CD14-positive monocyte (primary cell): ENCODE measurements around the gene AKR1C1. TPM values are rescaled to one million over a fixed set of nuclear protein-coding genes. Genes with fewer than 3 reads are reported as not detected.
"Not testable (repeated sequence)": the region's sequence is repeated elsewhere in the genome, so short reads cannot be mapped to it uniquely, and the experiment has no call there.

ENCODE experiments used
- DNase-seq, 3 donors: peaks; one replicate each; pipeline ENCODE4 v3.0.0-alpha.2; 2011 to 2022
- H2AFZ ChIP-seq: 2 replicates; pipeline ENCODE4 v1.6.0; 2012; ENCODE audit warnings: mild to moderate bottlenecking, low read depth, low read length, inconsistent platforms; ENCODE audit not compliant: insufficient read depth, poor library complexity, severe bottlenecking
- H3K27ac ChIP-seq, 2 donors: 1 replicate in 1 of 2; 2 replicates in 1 of 2; pipeline ENCODE4 v1.5.1; 2012 to 2013; ENCODE audit warnings: low read length in 2 of 2, control low read depth in 1 of 2, inconsistent platforms in 1 of 2, low read depth in 1 of 2, mild to moderate bottlenecking in 1 of 2
- H3K27me3 ChIP-seq, 2 donors: one replicate each; pipeline versions ENCODE4 v1.6.0 to v1.6.1; 2011 to 2013; ENCODE audit warnings: low read length in 2 of 2; ENCODE audit not compliant: control insufficient read depth in 2 of 2, insufficient read depth in 2 of 2
- H3K36me3 ChIP-seq, 2 donors: replicated peaks in 1 of 2; 1 replicate in 1 of 2; 2 replicates in 1 of 2; pipeline versions ENCODE4 v1.5.1 to v1.6.1; 2012 to 2013; ENCODE audit warnings: low read length in 2 of 2, control low read depth in 1 of 2, inconsistent platforms in 1 of 2, mild to moderate bottlenecking in 1 of 2; ENCODE audit not compliant: insufficient read depth in 2 of 2, control insufficient read depth in 1 of 2
- H3K4me1 ChIP-seq, 2 donors: 1 replicate in 1 of 2; 2 replicates in 1 of 2; pipeline versions ENCODE4 v1.5.1 to v1.6.1; 2012 to 2013; ENCODE audit warnings: low read length in 2 of 2, control low read depth in 1 of 2, inconsistent platforms in 1 of 2, mild to moderate bottlenecking in 1 of 2, moderate library complexity in 1 of 2; ENCODE audit not compliant: insufficient read depth in 2 of 2, control insufficient read depth in 1 of 2
- H3K4me2 ChIP-seq: replicated peaks from 2 replicates; pipeline ENCODE3; 2012; ENCODE audit warnings: low read length, moderate library complexity, mild to moderate bottlenecking; ENCODE audit not compliant: poor library complexity, severe bottlenecking; ENCODE audit errors: extremely low read depth
- H3K4me3 ChIP-seq, 3 experiments: fragments of 200-600 bp in 1 of 3; sonication (generic) in 1 of 3; replicated peaks in 1 of 3; 1 replicate in 2 of 3; 2 replicates in 1 of 3; pipeline ENCODE4 v1.5.1; 2011 to 2013; ENCODE audit warnings: low read length in 3 of 3, mild to moderate bottlenecking in 3 of 3, control low read depth in 2 of 3, low read depth in 2 of 3, inconsistent platforms in 1 of 3, moderate library complexity in 1 of 3
- H3K79me2 ChIP-seq: 2 replicates; pipeline ENCODE4 v1.6.0; 2012; ENCODE audit warnings: mild to moderate bottlenecking, control low read depth, inconsistent platforms, low read length, moderate library complexity; ENCODE audit not compliant: insufficient read depth
- H3K9ac ChIP-seq: 2 replicates; pipeline ENCODE4 v1.6.0; 2017; ENCODE audit warnings: low read length, mild to moderate bottlenecking; ENCODE audit not compliant: insufficient read depth, poor library complexity, severe bottlenecking
- H3K9me3 ChIP-seq, 2 donors: replicated peaks in 1 of 2; 1 replicate in 1 of 2; 2 replicates in 1 of 2; pipeline versions ENCODE4 v1.5.1 to v1.6.1; 2012 to 2013; ENCODE audit warnings: low read length in 2 of 2, control low read depth in 1 of 2; ENCODE audit not compliant: control insufficient read depth in 1 of 2, insufficient read depth in 1 of 2
- H4K20me1 ChIP-seq: 2 replicates; pipeline ENCODE4 v1.6.0; 2012; ENCODE audit warnings: mild to moderate bottlenecking, low read length, control low read depth, moderate library complexity; ENCODE audit not compliant: insufficient read depth
- H3K27ac Mint-ChIP-seq, 7 donors: one replicate each; pipeline ENCODE4 v1.8.0; 2020; ENCODE audit warnings: mild to moderate bottlenecking in 7 of 7, mixed read lengths in 7 of 7, moderate library complexity in 6 of 7, inconsistent platforms in 2 of 7
- H3K27me3 Mint-ChIP-seq, 3 donors: one replicate each; pipeline ENCODE4 v1.8.0; 2021 to 2022; ENCODE audit warnings: low read depth in 3 of 3, mild to moderate bottlenecking in 3 of 3, mixed read lengths in 3 of 3, moderate library complexity in 3 of 3, inconsistent platforms in 1 of 3
- H3K36me3 Mint-ChIP-seq, 2 donors: one replicate each; pipeline ENCODE4 v1.8.0; 2020; ENCODE audit warnings: mixed read lengths in 2 of 2, inconsistent platforms in 1 of 2, mild to moderate bottlenecking in 1 of 2
- H3K4me1 Mint-ChIP-seq: one replicate; pipeline ENCODE4 v1.8.0; 2020; ENCODE audit warnings: mild to moderate bottlenecking, mixed read lengths
- H3K4me3 Mint-ChIP-seq, 2 donors: one replicate each; pipeline ENCODE4 v1.8.0; 2020; ENCODE audit warnings: mild to moderate bottlenecking in 2 of 2, mixed read lengths in 2 of 2, moderate library complexity in 1 of 2
- H3K9me3 Mint-ChIP-seq, 7 donors: one replicate each; pipeline ENCODE4 v1.8.0; 2020 to 2022; ENCODE audit warnings: mixed read lengths in 7 of 7, mild to moderate bottlenecking in 6 of 7, moderate library complexity in 6 of 7, inconsistent platforms in 2 of 7
- CTCF ChIP-seq: fragments of 200-600 bp; IDR thresholded peaks from one replicate; pipeline ENCODE4 v1.8.0; 2022; ENCODE audit warnings: antibody characterized with exemption, mild to moderate bottlenecking
- WGBS: methylation state at CpG from one replicate; pipeline ENCODE4 v1.1.5; 2013; ENCODE audit warnings: missing lambda C conversion rate; ENCODE audit not compliant: insufficient coverage; 5-methylcytosine and 5-hydroxymethylcytosine counted together
- intact Hi-C, 2 donors: fragments of 100-400 bp; cut with micrococcal nuclease; formaldehyde crosslinking; loops; one replicate each; pipeline versions ENCODE4 v1.15.0 to v1.15.1; 2023
- polyA plus RNA-seq, 3 donors: library from polyadenylated mRNA; depleted of rRNA in 1 of 3; unstranded in 2 of 3; stranded (reverse) in 1 of 3; fragments of 300-500 nt in 2 of 3; fragments of >200 nt in 1 of 3; fragmentation: Illumina TruSeq in 2 of 3; gene quantifications; 1 replicate in 2 of 3; 2 replicates in 1 of 3; pipeline ENCODE4 v1.2.3, GENCODE V29; 2012 to 2021

Gene AKR1C1
- polyA plus RNA-seq, 3 donors = 0.07 to 0.85 TPM; not detected in 1

DNA sequence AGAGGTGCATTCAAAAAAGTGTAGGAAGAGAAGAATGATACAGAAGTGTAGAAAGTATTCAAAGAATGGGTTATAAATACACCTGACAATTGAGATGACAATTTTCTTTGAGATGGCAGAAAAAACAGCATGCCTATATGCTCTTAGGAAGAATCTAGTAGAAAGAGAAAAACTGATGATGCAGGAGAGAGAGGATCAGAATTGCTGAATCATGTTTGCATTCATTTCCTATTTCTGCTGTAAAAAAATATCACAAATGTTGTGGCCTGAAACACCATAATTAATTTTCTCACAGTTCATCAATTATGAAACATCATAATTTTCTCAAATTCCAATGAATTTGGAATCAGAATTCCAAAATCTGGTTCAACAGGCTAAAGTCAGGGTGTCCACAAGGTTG, 9.8 kb upstream of the AKR1C1 start:
- no peaks in the 10 kb centered on the region for H3K9me3 Mint-ChIP-seq
- Histone ChIP-seq H3K9ac (no peak overlapping the region), H4K20me1 (no peaks in the 10 kb centered on the region), H3K36me3 (no peaks in the 10 kb centered on the region), H3K27me3 (no peaks in the 10 kb centered on the region), H3K27ac (no peak overlapping the region), H2AFZ (no peak overlapping the region), H3K9me3 (no peaks in the 10 kb centered on the region), H3K4me3 (no peak overlapping the region), H3K4me2 (no peak overlapping the region), H3K4me1 (no peaks in the 10 kb centered on the region), H3K79me2 (no peaks in the 10 kb centered on the region)
- no peak overlapping the region for H3K27ac Mint-ChIP-seq
- peaks cover 0 to 2% (median 0%) of the 10 kb centered on the region in 3 donors for H3K27me3 Mint-ChIP-seq
- H3K4me1 Mint-ChIP-seq = no peaks in the 10 kb centered on the region
- no peak for TF ChIP-seq CTCF
- intact Hi-C loops = no loop called here
- no peak for DNase-seq
- H3K4me3 Mint-ChIP-seq = no peak overlapping the region
- H3K36me3 Mint-ChIP-seq = no peaks in the 10 kb centered on the region

GRCh38 chr10:4956088-4956487, 7.1 kb upstream of the AKR1C1 start:
- H3K9me3 ChIP-seq, H3K79me2 ChIP-seq, H3K4me2 ChIP-seq, H3K27ac Mint-ChIP-seq, H3K36me3 ChIP-seq, DNase-seq, H3K27me3 ChIP-seq, H3K27ac ChIP-seq, H3K4me3 ChIP-seq, H2AFZ ChIP-seq, H3K27me3 Mint-ChIP-seq, H3K4me1 Mint-ChIP-seq, H3K4me1 ChIP-seq, H4K20me1 ChIP-seq, H3K36me3 Mint-ChIP-seq, H3K4me3 Mint-ChIP-seq, H3K9me3 Mint-ChIP-seq, H3K9ac ChIP-seq: not testable (repeated sequence)
- intact Hi-C loops = loop anchor here in 1 of 2 donors (5.0 kb wide), 1 partner anchor 51 kb away; no protein-coding TSS in a partner anchor
- no CpG with 5 or more reads among the region's 7 CpGs for WGBS

DNA sequence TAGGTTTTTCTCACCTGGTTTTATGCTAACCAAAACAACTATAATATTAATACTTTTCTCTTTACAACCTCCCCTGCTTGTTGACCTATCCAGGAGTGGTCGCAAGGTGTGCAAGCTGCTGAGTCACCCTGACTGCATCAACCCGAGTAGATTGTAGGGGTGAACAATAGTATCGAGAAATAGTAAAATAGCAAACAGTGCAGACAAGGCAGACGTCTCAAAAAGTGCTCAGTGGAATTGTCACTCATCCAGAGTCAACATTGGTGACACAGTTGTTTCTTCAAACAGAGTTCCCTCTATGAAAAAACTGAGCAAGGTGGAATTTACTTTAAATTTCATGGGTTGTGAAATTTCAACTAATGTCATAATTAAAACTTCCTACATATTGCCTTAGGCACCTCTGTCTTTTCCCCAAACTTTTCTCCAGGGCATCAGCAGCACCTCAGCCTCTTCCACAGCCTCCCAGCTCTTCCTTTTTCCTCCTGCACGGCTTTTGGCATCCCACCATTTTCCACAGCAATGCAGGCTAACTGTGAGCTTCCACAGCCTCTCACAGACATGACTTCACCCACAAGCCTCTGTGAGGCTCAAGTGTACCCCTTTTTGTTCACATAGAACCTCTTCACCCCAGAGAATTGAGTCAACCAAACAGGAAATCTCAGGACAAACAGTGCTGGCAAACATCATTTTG, 6.1 kb upstream of the AKR1C1 start:
- not testable (repeated sequence) for H3K4me1 ChIP-seq, H3K36me3 ChIP-seq, H3K36me3 Mint-ChIP-seq, H3K4me1 Mint-ChIP-seq, H3K4me2 ChIP-seq, H2AFZ ChIP-seq, H3K27me3 ChIP-seq, H3K4me3 Mint-ChIP-seq, H3K27me3 Mint-ChIP-seq, H3K9me3 ChIP-seq, H4K20me1 ChIP-seq, H3K9ac ChIP-seq, H3K27ac ChIP-seq, H3K4me3 ChIP-seq, H3K9me3 Mint-ChIP-seq, H3K79me2 ChIP-seq, H3K27ac Mint-ChIP-seq, DNase-seq
- intact Hi-C loops = loop anchor here in 1 of 2 donors (5.0 kb wide), 1 partner anchor 50 kb away; no protein-coding TSS in a partner anchor
- no CpG with 5 or more reads among the region's 5 CpGs for WGBS

DNA sequence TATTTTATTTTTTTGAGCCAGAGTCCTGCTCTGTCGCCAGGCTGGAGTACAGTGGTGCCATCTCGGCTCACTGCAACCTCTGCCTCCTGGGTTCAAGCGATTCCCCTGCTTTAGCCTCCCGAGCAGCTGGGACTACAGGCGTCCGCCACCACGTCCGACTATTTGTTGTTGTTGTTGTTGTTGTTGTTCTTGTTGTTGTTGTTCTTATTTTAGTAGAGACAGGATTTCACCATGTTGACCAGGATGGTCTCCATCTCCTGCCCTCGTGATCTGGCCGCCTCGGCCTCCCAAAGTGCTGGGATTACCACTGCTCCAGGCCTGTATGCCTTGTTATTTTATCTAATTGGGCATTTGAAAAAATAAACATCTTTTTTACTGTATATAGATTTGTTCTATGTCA, 1.7 kb upstream of the AKR1C1 start:
- H3K9ac ChIP-seq, H3K9me3 Mint-ChIP-seq, H3K36me3 Mint-ChIP-seq, H3K27ac Mint-ChIP-seq, H3K27me3 ChIP-seq, H3K27me3 Mint-ChIP-seq, H3K4me3 ChIP-seq, H3K4me3 Mint-ChIP-seq, intact Hi-C loops, H3K79me2 ChIP-seq, H3K4me1 Mint-ChIP-seq, H3K36me3 ChIP-seq, H4K20me1 ChIP-seq, H3K27ac ChIP-seq, DNase-seq, H3K9me3 ChIP-seq, H2AFZ ChIP-seq, H3K4me2 ChIP-seq, H3K4me1 ChIP-seq: not testable (repeated sequence)
- 100% methylated on average over 3 of the region's 11 CpGs for WGBS
